HG02981 (cell line): ENCODE measurements around the gene PGS1.
"Not testable (repeated sequence)": the region's sequence is repeated elsewhere in the genome, so short reads cannot be mapped to it uniquely, and the experiment has no call there.

Source experiments
- ATAC-seq: cut with Tn5 transposase; IDR thresholded peaks from one replicate; pipeline ENCODE4 v1.9.1; 2021; ENCODE audit warnings: mild to moderate bottlenecking, moderate library complexity; ENCODE audit not compliant: unreplicated experiment

PGS1 gene

GRCh38 chr17:78438694-78439325 is 60.4 kb downstream of the PGS1 start:
- ATAC-seq, result no peak

- no peak for ATAC-seq
Observed at GRCh38 chr17:78441271-78441971, 63.0 kb downstream of the PGS1 start.

GRCh38 chr17:78442648-78443218 is 64.3 kb downstream of the PGS1 start:
- no peak for ATAC-seq

DNA sequence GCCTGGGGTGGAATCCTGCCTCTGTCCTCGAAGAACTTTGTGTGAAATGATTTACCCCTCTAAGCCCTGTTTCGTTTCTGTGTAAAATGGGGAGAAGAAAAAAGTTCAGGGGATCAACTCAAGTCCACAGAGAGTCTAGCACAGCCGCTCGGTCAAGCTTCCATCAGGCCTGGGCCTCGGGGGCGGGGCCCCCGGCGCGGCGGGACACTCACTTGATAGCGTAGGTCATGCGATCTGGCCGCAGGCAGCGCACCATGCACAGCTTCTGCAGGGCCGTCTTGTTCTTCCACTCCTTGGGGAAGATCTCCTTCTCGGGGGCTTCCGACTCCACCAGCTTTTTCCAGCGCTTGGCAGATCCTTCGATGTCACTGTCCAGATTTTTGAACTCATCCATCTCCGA is 65.9 kb downstream of the PGS1 start:
- ATAC-seq, result no peak

- ATAC-seq, result no peak
Observed at GRCh38 chr17:78446833-78447232, 68.4 kb downstream of the PGS1 start.

- no peak for ATAC-seq
Observed at GRCh38 chr17:78448356-78448993, 70.0 kb downstream of the PGS1 start.

- ATAC-seq, result no peak
Observed at GRCh38 chr17:78449983-78450595, 71.6 kb downstream of the PGS1 start.

DNA sequence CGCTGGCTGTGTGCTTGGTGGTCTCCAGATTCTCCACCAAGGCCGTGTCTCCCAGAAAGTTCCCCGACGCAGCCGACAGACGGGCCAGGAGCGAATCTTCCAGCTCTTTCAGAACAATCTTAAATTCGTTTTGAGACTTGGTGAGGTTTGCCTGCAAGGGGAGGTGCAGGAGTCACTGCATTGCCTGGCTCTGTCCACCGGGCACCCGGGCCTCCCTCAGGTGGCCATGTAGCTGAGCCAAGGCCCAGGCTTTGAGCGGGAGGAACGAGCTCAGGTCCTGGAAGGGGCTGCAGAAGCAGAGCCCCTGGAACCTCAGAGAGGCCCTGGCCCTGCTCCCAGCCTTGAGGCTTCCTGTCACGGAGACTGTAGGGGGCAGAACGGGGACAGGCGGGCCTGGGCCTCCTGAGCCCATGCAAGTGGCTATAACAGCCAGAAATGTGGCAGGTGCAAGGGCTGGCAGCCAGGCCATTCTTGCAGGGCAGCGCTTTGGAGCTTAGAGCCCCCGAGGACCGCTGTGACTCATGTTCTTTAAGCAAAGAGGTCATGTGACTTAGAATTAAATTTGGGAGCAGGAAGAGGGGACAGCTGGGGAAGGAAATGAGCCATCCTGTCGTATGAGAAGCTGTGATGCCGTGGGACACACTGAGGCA is 72.4 kb downstream of the PGS1 start:
- ATAC-seq, result no peak

GRCh38 chr17:78451753-78452152 is 73.3 kb downstream of the PGS1 start:
- no peak for ATAC-seq

DNA sequence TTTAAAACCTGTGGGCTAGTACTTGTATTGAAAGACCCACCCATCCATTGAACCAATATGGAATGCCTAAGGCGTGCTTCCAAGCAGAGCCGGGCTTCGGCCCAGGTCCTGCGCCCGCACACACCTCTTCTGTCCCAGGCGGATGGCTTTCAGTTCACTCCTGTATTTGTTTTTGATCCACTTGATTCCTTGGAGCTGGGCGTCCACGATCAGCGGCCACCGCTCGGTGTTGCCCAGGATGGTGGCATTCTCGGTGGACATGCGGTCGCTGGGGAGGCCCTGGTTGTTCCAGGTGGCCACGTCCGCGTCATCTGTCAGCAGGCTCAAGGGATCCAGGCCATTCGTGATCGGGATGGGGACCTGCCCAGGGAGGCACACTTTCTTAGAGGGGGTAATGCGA is 75.9 kb downstream of the PGS1 start:
- ATAC-seq, result no peak

DNA sequence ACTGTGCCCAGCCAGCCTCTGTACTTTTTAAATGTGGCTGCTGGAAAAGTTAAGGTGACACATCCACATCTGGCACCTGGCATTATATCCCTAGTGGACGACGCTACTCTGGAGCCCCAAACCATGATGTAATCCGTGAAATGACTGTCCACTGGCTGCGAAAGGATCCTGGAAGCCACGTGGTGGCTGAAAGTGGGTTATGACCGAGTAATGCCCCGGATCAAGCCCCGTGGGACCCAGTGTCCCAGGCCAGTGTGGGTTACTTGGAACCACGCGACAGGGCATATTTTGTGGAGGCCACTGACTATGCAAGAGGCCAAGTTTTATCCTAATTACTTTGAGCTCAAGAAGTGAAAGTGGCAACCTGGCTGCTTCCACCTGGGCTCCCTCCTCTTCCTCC is 79.6 kb downstream of the PGS1 start:
- ATAC-seq, result no peak

DNA sequence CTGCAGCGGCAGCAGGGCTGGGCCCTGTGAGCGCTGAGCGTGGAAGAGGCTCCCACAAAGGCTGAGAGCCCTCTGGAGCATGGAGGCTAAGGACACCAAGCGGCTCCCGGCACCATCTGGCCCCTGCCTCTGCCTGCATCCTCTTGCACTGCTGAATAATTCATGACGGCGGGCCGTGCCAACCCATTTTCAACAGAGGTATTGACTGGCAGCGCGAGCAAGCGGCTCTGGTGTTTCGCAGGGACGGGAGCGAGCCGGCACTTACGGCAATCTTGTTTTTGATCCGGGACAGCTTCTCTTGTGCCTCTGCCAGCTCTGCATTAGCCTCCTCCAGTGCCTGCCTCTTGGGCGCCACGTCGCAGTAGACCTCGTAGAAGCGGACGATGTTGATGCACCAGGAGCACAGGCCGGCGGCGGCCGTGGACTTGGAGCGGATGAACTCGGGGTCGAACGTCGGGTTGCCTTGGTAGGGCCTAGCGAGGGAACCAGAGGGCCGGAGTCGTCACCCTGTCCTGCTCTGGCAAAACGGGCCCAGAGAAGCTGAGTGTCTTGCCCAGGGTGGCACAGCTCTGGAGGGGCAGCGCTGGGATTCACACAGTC is 80.4 kb downstream of the PGS1 start:
- ATAC-seq, result no peak

- no peak for ATAC-seq
Observed at GRCh38 chr17:78459696-78460095, 81.2 kb downstream of the PGS1 start.

GRCh38 chr17:78460176-78460675 is 81.8 kb downstream of the PGS1 start:
- no peak for ATAC-seq

DNA sequence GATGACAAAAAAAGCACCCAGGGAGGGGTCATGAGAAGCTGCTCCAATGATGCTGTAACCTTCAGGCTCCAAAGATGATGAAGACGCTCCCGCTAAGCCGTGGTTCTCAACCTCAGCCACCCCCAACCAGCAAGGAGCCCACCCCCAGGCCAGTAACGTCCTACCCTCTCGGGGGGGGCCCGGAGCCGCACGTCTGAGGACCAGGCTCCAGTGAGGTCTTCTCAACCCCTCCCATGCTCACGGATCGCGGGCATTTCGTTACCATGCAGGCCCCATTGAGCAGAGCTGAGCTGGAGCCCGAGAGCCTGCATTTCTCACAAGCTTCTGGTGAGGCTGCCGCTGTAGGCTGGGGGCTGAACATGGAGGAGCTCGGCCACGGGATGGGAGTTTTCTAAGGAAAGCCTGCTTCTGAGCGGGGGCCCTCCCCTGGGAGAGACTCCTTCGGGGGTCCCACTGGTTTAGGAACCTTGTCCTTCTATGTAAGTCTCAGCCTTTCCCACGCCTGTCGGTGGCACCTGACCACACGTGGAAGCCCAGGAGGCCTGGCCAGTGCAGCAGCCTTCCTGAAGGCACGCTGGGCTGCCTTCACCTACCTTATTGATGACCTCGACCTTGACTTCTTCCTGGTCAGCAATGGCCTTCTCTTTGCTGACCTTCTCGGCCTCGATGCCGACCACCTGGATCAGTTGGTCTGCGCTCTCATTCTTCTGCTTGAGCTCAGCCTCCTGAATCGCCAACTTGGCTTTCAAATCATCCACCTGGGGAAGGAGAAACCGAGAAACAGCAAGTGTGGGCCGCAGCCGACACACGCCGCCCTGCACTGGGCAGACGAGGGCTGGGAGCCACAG is 82.7 kb downstream of the PGS1 start:
- no peak for ATAC-seq

DNA sequence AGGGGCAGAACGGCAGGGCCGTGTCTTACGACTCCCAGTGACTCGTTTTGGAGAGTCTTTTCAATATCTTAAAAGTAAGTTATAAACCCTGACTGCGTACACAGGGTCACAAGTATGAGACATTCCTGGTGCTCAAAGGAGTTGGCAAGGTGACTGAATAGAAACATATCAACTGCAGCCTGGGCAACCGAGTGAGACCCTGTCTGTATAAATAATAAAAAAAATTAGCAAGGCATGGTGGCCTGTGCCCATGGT is 83.3 kb downstream of the PGS1 start:
- no peak for ATAC-seq

DNA sequence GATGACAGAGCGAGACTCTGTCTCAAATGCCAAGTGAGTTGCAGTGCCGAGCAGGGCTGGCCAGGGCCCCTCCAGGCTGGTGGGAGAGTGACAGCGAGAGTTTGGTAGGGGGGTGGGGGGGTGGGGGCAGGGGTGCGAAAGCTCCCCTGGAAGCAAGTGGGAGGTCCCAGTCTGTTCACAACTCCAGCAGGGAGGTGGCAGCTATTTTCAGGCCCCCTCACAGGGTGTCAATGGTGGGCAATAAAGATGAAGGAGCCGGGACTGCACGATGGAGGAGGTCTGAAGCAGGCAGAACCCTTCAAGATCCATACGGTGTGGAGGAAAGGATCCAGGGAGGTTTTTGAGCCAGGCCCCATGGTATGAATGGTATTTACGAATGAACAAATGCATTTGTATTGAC is 83.7 kb downstream of the PGS1 start:
- no peak for ATAC-seq

GRCh38 chr17:78466109-78466785 is 87.8 kb downstream of the PGS1 start:
- not testable (repeated sequence) for ATAC-seq
